Upper lobe of left lung (tissue), 4 donors: ENCODE measurements around the gene DPF3.

ENCODE experiments used
- POLR2AphosphoS5 ChIP-seq, 2 donors: sonication (generic); formaldehyde crosslinking; IDR thresholded peaks; one replicate each; pipeline ENCODE4 v1.5.1; 2017; ENCODE audit warnings: antibody characterized with exemption in 2 of 2
- TF ChIP-seq, protein P1 (sequence below), 6 experiments: fragments of 450-650 bp in 4 of 6; fragments of 200-600 bp in 2 of 6; sonication (generic) in 2 of 6; IDR thresholded peaks; one replicate each; pipeline ENCODE4 v1.5.1; 2016 to 2019; ENCODE audit warnings: antibody characterized with exemption in 6 of 6

DNA sequence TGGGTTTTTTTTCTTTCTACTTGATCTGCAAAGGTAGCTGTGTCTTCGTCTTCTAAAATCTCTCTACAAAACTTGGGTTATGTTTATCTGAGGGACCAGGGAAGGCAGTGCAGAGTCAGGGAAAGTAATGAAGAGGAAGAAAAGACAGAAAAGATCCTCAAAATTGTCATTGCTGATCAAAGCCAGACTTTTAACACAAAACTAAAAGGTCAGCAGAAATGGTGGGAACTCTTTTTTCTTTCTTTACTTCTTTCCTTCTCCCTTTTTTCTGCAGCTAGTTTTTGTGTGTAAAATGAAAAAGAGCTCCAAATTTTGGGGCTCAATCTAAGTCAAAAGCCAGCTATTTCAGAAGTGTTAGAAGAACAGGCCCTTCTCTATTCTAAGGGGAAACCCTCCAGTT is 11.9 kb downstream of the DPF3 start:
- TF ChIP-seq, protein P1, sequence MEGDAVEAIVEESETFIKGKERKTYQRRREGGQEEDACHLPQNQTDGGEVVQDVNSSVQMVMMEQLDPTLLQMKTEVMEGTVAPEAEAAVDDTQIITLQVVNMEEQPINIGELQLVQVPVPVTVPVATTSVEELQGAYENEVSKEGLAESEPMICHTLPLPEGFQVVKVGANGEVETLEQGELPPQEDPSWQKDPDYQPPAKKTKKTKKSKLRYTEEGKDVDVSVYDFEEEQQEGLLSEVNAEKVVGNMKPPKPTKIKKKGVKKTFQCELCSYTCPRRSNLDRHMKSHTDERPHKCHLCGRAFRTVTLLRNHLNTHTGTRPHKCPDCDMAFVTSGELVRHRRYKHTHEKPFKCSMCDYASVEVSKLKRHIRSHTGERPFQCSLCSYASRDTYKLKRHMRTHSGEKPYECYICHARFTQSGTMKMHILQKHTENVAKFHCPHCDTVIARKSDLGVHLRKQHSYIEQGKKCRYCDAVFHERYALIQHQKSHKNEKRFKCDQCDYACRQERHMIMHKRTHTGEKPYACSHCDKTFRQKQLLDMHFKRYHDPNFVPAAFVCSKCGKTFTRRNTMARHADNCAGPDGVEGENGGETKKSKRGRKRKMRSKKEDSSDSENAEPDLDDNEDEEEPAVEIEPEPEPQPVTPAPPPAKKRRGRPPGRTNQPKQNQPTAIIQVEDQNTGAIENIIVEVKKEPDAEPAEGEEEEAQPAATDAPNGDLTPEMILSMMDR (IDR thresholded peaks at IDR 0.05) = no peak
- no peak for TF ChIP-seq POLR2AphosphoS5 (IDR thresholded peaks at IDR 0.05)
